ENCODE data around the gene PARVB. TPM values are rescaled to one million over a fixed set of nuclear protein-coding genes. Genes with fewer than 3 reads are reported as not detected.

PARVB gene
- polyA plus RNA-seq, 1 donor, result 10.9 TPM

GRCh38 chr22:44033287-44033686, 9.2 kb downstream of the PARVB start:
- Histone ChIP-seq H3K4me3 (ENCODE audit: low read length) (no peak overlapping the region), H3K27ac (ENCODE audit: low read length) (no peak overlapping the region), H3K9me3 (ENCODE audit: control insufficient read depth, low read depth, low read length) (no peaks in the 10 kb centered on the region), H3K36me3 (ENCODE audit: control insufficient read depth, insufficient read depth, low read length) (no peaks in the 10 kb centered on the region), H3K27me3 (ENCODE audit: control insufficient read depth, insufficient read depth, low read length) (no peaks in the 10 kb centered on the region), H3K4me1 (ENCODE audit: control insufficient read depth, insufficient read depth, low read length) (no peaks in the 10 kb centered on the region)
- 47% methylated on average over 3 of the region's 7 CpGs for WGBS (ENCODE audit: insufficient coverage, low lambda C conversion rate)
- no peak for DNase-seq

GRCh38 chr22:44033694-44034093, 9.6 kb downstream of the PARVB start:
- Histone ChIP-seq H3K27ac (ENCODE audit: low read length) (no peak overlapping the region), H3K4me1 (ENCODE audit: control insufficient read depth, insufficient read depth, low read length) (no peaks in the 10 kb centered on the region), H3K4me3 (ENCODE audit: low read length) (no peak overlapping the region), H3K27me3 (ENCODE audit: control insufficient read depth, insufficient read depth, low read length) (no peaks in the 10 kb centered on the region), H3K9me3 (ENCODE audit: control insufficient read depth, low read depth, low read length) (no peaks in the 10 kb centered on the region), H3K36me3 (ENCODE audit: control insufficient read depth, insufficient read depth, low read length) (no peaks in the 10 kb centered on the region)
- 70% methylated on average over 2 of the region's 8 CpGs for WGBS (ENCODE audit: insufficient coverage, low lambda C conversion rate)
- no peak for DNase-seq

- no CpG with 5 or more reads among the region's 9 CpGs for WGBS (ENCODE audit: insufficient coverage, low lambda C conversion rate)
- H3K4me3 ChIP-seq (ENCODE audit: low read length), result no peak overlapping the region
- no peak for DNase-seq
- no peaks in the 10 kb centered on the region for H3K36me3 ChIP-seq (ENCODE audit: control insufficient read depth, insufficient read depth, low read length)
- H3K27ac ChIP-seq (ENCODE audit: low read length), result no peak overlapping the region
- H3K4me1 ChIP-seq (ENCODE audit: control insufficient read depth, insufficient read depth, low read length), result no peaks in the 10 kb centered on the region
- H3K9me3 ChIP-seq (ENCODE audit: control insufficient read depth, low read depth, low read length), result no peaks in the 10 kb centered on the region
- no peaks in the 10 kb centered on the region for H3K27me3 ChIP-seq (ENCODE audit: control insufficient read depth, insufficient read depth, low read length)
Measured at GRCh38 chr22:44037519-44038375, 13.6 kb downstream of the PARVB start.

- WGBS (ENCODE audit: insufficient coverage, low lambda C conversion rate), result 100% methylated on average over 1 of the region's 8 CpGs
Measured at GRCh38 chr22:44039566-44040171, 15.6 kb downstream of the PARVB start.

GRCh38 chr22:44042249-44043218, 18.4 kb downstream of the PARVB start:
- WGBS (ENCODE audit: insufficient coverage, low lambda C conversion rate), result no CpG with 5 or more reads among the region's 20 CpGs
- Histone ChIP-seq H3K4me3 (ENCODE audit: low read length) (no peak overlapping the region), H3K36me3 (ENCODE audit: control insufficient read depth, insufficient read depth, low read length) (no peaks in the 10 kb centered on the region), H3K27me3 (ENCODE audit: control insufficient read depth, insufficient read depth, low read length) (no peaks in the 10 kb centered on the region), H3K9me3 (ENCODE audit: control insufficient read depth, low read depth, low read length) (no peaks in the 10 kb centered on the region), H3K4me1 (ENCODE audit: control insufficient read depth, insufficient read depth, low read length) (no peaks in the 10 kb centered on the region), H3K27ac (ENCODE audit: low read length) (no peak overlapping the region)
- DNase-seq, result no peak

More at GRCh38 chr22:44039566-44040171, 15.6 kb downstream of the PARVB start:
- H3K9me3 ChIP-seq (ENCODE audit: control insufficient read depth, low read depth, low read length), result no peaks in the 10 kb centered on the region
- no peak for DNase-seq
- H3K4me3 ChIP-seq (ENCODE audit: low read length), result no peak overlapping the region
- no peaks in the 10 kb centered on the region for H3K36me3 ChIP-seq (ENCODE audit: control insufficient read depth, insufficient read depth, low read length)
- no peak overlapping the region for H3K27ac ChIP-seq (ENCODE audit: low read length)
- H3K27me3 ChIP-seq (ENCODE audit: control insufficient read depth, insufficient read depth, low read length), result no peaks in the 10 kb centered on the region
- H3K4me1 ChIP-seq (ENCODE audit: control insufficient read depth, insufficient read depth, low read length), result no peaks in the 10 kb centered on the region

- no peak overlapping the region for H3K4me3 ChIP-seq (ENCODE audit: low read length)
- H3K4me1 ChIP-seq (ENCODE audit: control insufficient read depth, insufficient read depth, low read length), result no peaks in the 10 kb centered on the region
- no peaks in the 10 kb centered on the region for H3K9me3 ChIP-seq (ENCODE audit: control insufficient read depth, low read depth, low read length)
- no peaks in the 10 kb centered on the region for H3K36me3 ChIP-seq (ENCODE audit: control insufficient read depth, insufficient read depth, low read length)
- H3K27ac ChIP-seq (ENCODE audit: low read length), result no peak overlapping the region
- no peaks in the 10 kb centered on the region for H3K27me3 ChIP-seq (ENCODE audit: control insufficient read depth, insufficient read depth, low read length)
- DNase-seq, result no peak
- WGBS (ENCODE audit: insufficient coverage, low lambda C conversion rate), result no CpG with 5 or more reads among the region's 1 CpG
Measured at GRCh38 chr22:44045145-44045544, 21.0 kb downstream of the PARVB start.

- Histone ChIP-seq H3K36me3 (ENCODE audit: control insufficient read depth, insufficient read depth, low read length) (no peaks in the 10 kb centered on the region), H3K27ac (ENCODE audit: low read length) (no peak overlapping the region), H3K9me3 (ENCODE audit: control insufficient read depth, low read depth, low read length) (no peaks in the 10 kb centered on the region), H3K4me3 (ENCODE audit: low read length) (no peak overlapping the region), H3K27me3 (ENCODE audit: control insufficient read depth, insufficient read depth, low read length) (no peaks in the 10 kb centered on the region), H3K4me1 (ENCODE audit: control insufficient read depth, insufficient read depth, low read length) (no peaks in the 10 kb centered on the region)
- WGBS (ENCODE audit: insufficient coverage, low lambda C conversion rate), result no CpG with 5 or more reads among the region's 14 CpGs
- DNase-seq, result no peak
Measured at GRCh38 chr22:44046485-44047141, 22.5 kb downstream of the PARVB start.

GRCh38 chr22:44047891-44048301, 23.8 kb downstream of the PARVB start:
- H3K9me3 ChIP-seq (ENCODE audit: control insufficient read depth, low read depth, low read length), result no peaks in the 10 kb centered on the region
- 33% methylated on average over 1 of the region's 9 CpGs for WGBS (ENCODE audit: insufficient coverage, low lambda C conversion rate)
- H3K4me1 ChIP-seq (ENCODE audit: control insufficient read depth, insufficient read depth, low read length), result no peaks in the 10 kb centered on the region
- DNase-seq, result no peak
- no peak overlapping the region for H3K4me3 ChIP-seq (ENCODE audit: low read length)
- H3K27ac ChIP-seq (ENCODE audit: low read length), result no peak overlapping the region
- no peaks in the 10 kb centered on the region for H3K27me3 ChIP-seq (ENCODE audit: control insufficient read depth, insufficient read depth, low read length)
- H3K36me3 ChIP-seq (ENCODE audit: control insufficient read depth, insufficient read depth, low read length), result no peaks in the 10 kb centered on the region

GRCh38 chr22:44049486-44050231, 25.6 kb downstream of the PARVB start:
- no peak for DNase-seq
- Histone ChIP-seq H3K27me3 (ENCODE audit: control insufficient read depth, insufficient read depth, low read length) (no peaks in the 10 kb centered on the region), H3K4me1 (ENCODE audit: control insufficient read depth, insufficient read depth, low read length) (no peaks in the 10 kb centered on the region), H3K36me3 (ENCODE audit: control insufficient read depth, insufficient read depth, low read length) (no peaks in the 10 kb centered on the region), H3K4me3 (ENCODE audit: low read length) (no peak overlapping the region), H3K27ac (ENCODE audit: low read length) (no peak overlapping the region), H3K9me3 (ENCODE audit: control insufficient read depth, low read depth, low read length) (no peaks in the 10 kb centered on the region)
- WGBS (ENCODE audit: insufficient coverage, low lambda C conversion rate), result 80% methylated on average over 2 of the region's 20 CpGs

Measured in large intestine (tissue), 3 donors.